Peyer's patch (tissue), 4 donors: ENCODE measurements around the gene LTA4H. TPM values are rescaled to one million over a fixed set of nuclear protein-coding genes. Genes with fewer than 3 reads are reported as not detected.

ENCODE experiments used
- DNase-seq, 3 donors: peaks; one replicate each; pipeline ENCODE4 v3.0.0-alpha.2; 2017 to 2019
- H3K27ac ChIP-seq, 4 donors: fragments of 200-600 bp; sonication (generic); one replicate each; pipeline ENCODE4 v1.5.1; 2016 to 2019
- H3K27me3 ChIP-seq, 2 donors: fragments of 200-600 bp; sonication (generic); one replicate each; pipeline ENCODE4 v1.5.1; 2019
- H3K36me3 ChIP-seq, 3 donors: fragments of 200-600 bp; sonication (generic); one replicate each; pipeline ENCODE4 v1.5.1; 2016 to 2019
- H3K4me1 ChIP-seq, 4 donors: fragments of 200-600 bp; sonication (generic); one replicate each; pipeline ENCODE4 v1.5.1; 2016 to 2019
- H3K4me3 ChIP-seq, 4 donors: fragments of 200-600 bp; sonication (generic); 1 replicate in 3 of 4; 2 replicates in 1 of 4; pipeline ENCODE4 v1.5.1; 2016 to 2019; ENCODE audit warnings: mild to moderate bottlenecking in 1 of 4
- H3K9me3 ChIP-seq, 4 donors: fragments of 200-600 bp; sonication (generic); one replicate each; pipeline ENCODE4 v1.5.1; 2016 to 2019; ENCODE audit warnings: mild to moderate bottlenecking in 1 of 4
- POLR2A ChIP-seq, 2 donors: fragments of 450-650 bp; IDR thresholded peaks; one replicate each; pipeline ENCODE4 v1.5.1; 2017; ENCODE audit warnings: antibody characterized with exemption in 2 of 2, mild to moderate bottlenecking in 2 of 2, moderate library complexity in 2 of 2
- total RNA-seq, 4 donors: library from RNA; depleted of rRNA; stranded (reverse); fragments of >200 nt; gene quantifications; one replicate each; pipeline ENCODE4 v1.1.0, GENCODE V29; 2016
- TF ChIP-seq, protein P1 (sequence below), 6 experiments: fragments of 450-650 bp in 4 of 6; fragments of 200-600 bp in 2 of 6; sonication (generic) in 1 of 6; IDR thresholded peaks; one replicate each; pipeline ENCODE4 v1.5.1; 2017 to 2019; ENCODE audit warnings: antibody characterized with exemption in 6 of 6, mild to moderate bottlenecking in 3 of 6, moderate library complexity in 1 of 6

LTA4H gene
- total RNA-seq, 4 donors from 2014 or later: 59.6 to 80.7 (median 76.4) TPM

DNA sequence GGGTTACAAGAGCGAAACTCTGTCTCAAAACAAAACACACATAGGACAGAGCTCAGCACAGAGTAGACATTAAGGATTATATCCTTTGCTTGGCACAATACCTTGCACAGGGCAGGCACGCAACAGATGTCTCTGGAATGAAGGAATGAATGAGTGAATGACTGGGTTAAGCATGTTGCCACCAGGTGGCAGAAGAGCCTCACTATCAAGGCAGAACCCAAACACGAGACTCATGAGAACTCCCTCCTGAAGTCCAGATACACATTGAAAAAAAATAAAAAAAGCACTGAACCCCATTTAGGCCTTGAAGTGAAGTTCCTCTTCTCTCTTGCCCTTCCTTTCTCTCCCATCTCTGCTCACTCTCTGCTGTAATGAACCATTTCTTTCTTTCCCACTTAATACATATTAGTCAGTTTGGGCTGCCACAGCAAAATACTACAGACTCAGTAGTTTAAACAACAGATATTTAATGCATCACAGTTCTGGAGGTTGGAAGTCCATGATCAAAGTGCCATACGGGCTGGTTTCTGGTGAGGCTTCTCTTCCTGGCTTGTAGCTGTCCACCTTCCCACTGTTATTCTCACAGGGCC is 26.6 kb upstream of the LTA4H start:
- no peaks in the 10 kb centered on the region for H3K36me3 ChIP-seq
- H3K9me3 ChIP-seq: no peaks in the 10 kb centered on the region
- no peak overlapping the region for H3K4me3 ChIP-seq
- peaks cover 0 to 8% (median 0%) of the 10 kb centered on the region in 4 donors for H3K4me1 ChIP-seq
- H3K27ac ChIP-seq: peak overlapping the region in 1 of 4 donors; percentile 19
- DNase-seq: peak; percentile 64 to 94 (median 85)
- no peaks in the 10 kb centered on the region for H3K27me3 ChIP-seq
- TF ChIP-seq, protein P1, sequence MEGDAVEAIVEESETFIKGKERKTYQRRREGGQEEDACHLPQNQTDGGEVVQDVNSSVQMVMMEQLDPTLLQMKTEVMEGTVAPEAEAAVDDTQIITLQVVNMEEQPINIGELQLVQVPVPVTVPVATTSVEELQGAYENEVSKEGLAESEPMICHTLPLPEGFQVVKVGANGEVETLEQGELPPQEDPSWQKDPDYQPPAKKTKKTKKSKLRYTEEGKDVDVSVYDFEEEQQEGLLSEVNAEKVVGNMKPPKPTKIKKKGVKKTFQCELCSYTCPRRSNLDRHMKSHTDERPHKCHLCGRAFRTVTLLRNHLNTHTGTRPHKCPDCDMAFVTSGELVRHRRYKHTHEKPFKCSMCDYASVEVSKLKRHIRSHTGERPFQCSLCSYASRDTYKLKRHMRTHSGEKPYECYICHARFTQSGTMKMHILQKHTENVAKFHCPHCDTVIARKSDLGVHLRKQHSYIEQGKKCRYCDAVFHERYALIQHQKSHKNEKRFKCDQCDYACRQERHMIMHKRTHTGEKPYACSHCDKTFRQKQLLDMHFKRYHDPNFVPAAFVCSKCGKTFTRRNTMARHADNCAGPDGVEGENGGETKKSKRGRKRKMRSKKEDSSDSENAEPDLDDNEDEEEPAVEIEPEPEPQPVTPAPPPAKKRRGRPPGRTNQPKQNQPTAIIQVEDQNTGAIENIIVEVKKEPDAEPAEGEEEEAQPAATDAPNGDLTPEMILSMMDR (IDR thresholded peaks at IDR 0.05): peak; percentile 72 to 95 (median 89)
- no peak for TF ChIP-seq POLR2A (IDR thresholded peaks at IDR 0.05)

DNA sequence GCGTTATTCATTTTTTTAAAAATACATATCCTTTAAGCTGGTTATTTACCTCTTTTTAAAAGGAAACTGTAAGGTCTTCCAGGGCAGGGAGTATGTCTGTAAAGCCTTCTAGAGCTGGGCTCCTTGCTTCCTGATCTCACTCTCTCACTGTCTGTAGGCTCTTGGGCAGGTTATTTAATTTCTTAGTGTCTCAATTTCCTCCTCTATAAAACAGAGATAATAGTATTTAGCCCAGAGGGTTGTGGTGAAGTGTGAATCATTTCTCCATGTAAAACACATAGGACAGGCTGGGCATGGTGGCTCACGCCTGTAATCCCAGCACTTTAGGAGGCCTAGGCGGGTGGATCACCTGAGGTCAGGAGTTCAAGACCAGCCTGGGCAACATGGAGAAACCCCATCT is 25.9 kb upstream of the LTA4H start:
- H3K9me3 ChIP-seq: no peaks in the 10 kb centered on the region
- no peak for TF ChIP-seq POLR2A (IDR thresholded peaks at IDR 0.05)
- TF ChIP-seq, protein P1 (IDR thresholded peaks at IDR 0.05): no peak
- no peak overlapping the region for H3K27ac ChIP-seq
- no peaks in the 10 kb centered on the region for H3K27me3 ChIP-seq
- peaks cover 0 to 8% (median 0%) of the 10 kb centered on the region in 4 donors for H3K4me1 ChIP-seq
- no peaks in the 10 kb centered on the region for H3K36me3 ChIP-seq
- H3K4me3 ChIP-seq: no peak overlapping the region
- no peak for DNase-seq

DNA sequence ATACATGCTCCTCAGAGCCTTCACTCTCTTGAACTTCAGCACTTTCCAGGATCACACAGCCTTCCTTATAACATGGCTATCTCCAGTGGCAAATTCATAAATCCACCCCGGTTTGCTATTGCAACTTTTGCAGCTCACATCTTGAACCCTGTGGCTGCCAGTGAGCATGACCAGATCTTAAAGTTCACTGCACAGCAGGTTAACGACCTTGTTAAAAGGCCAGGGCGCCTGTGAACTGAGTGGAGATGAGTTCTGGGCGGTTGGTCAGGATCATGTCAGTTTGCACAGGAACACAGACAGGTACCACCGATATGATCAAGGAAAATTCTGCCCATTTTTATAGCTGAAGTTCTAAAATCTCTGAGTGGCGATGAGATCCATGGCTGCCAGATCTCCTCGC is 24.7 kb upstream of the LTA4H start:
- Histone ChIP-seq H3K27me3 (no peaks in the 10 kb centered on the region), H3K4me1 (peaks cover 0 to 8% (median 0%) of the 10 kb centered on the region in 4 donors), H3K27ac (no peak overlapping the region), H3K9me3 (no peaks in the 10 kb centered on the region), H3K4me3 (no peak overlapping the region), H3K36me3 (no peaks in the 10 kb centered on the region)
- no peak for DNase-seq
- no peak for TF ChIP-seq POLR2A (IDR thresholded peaks at IDR 0.05)
- TF ChIP-seq, protein P1 (IDR thresholded peaks at IDR 0.05): no peak

DNA sequence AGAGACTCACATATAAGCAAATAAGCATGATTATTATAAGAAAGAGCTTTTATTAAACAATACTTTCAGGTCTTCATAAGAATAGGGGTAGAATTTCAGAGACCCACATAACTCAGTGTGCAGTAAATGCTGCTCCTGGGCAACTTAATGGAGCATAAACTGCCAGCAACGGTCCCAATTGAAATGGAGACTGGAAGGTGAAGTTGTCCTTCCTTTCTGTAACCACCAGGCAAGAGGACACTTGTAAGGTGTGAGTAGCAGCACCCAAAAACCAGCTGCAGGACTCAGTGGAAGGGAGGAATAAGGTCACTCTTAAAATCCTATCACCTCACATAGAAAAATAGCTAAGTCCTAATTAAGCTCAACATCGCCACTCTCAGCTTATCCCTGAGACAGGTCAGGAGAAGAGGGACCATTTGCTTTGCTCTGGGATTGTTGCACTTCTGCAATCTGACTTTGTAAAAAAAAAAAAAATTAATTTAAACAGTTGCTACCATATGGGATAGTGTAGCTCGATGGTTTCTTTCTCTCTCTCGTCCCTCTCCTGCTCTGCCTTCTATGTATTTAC is 22.7 kb upstream of the LTA4H start:
- Histone ChIP-seq H3K4me3 (no peak overlapping the region), H3K9me3 (no peaks in the 10 kb centered on the region), H3K4me1 (peaks cover 0 to 8% (median 0%) of the 10 kb centered on the region in 4 donors), H3K27me3 (no peaks in the 10 kb centered on the region), H3K27ac (no peak overlapping the region), H3K36me3 (no peaks in the 10 kb centered on the region)
- no peak for TF ChIP-seq POLR2A (IDR thresholded peaks at IDR 0.05)
- TF ChIP-seq, protein P1 (IDR thresholded peaks at IDR 0.05): no peak
- no peak for DNase-seq

DNA sequence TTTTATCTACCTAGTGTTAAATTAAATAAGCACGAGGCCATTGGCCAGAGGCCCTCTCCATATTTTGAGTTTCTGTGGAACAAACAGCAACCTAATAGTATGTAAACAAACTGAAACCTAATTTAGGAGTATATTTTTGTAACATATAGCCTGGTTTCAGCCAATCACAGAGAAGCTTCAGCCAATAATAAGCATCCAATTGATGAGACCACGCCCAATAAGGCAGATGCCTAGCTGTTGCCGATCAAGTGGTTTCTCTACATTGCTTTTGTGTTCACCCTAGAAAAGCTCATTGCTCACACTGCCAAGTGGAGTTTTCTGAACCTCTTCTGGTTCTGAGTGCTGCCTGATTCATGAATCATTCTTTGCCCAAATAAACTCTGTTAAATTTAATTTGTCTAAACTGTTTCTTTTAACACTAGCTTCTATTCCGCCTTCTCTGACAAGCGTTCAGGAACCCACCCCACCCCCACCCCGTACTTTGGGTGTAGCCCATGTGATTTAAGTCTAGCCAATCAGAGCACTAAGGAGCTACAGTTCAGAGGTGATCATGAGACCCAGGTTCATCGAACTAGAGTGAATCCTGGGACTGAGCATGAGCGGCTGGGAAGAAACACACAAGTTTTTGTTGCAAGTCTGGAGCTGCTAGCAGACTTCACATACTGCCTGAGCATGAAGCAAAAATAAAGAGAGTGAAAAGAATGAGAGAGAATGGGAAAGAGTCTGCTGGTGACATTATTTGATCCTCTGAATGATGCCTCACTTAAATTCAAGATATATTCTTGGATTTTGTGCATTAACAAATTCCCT is 21.5 kb upstream of the LTA4H start:
- Histone ChIP-seq H3K27me3 (no peaks in the 10 kb centered on the region), H3K9me3 (no peaks in the 10 kb centered on the region), H3K27ac (no peak overlapping the region), H3K4me1 (peaks cover 0 to 4% (median 0%) of the 10 kb centered on the region in 4 donors), H3K36me3 (no peaks in the 10 kb centered on the region), H3K4me3 (no peak overlapping the region)
- no peak for DNase-seq
- no peak for TF ChIP-seq POLR2A (IDR thresholded peaks at IDR 0.05)
- TF ChIP-seq, protein P1 (IDR thresholded peaks at IDR 0.05): no peak
